Trophoblast cell (in vitro differentiated cells and primary cell): ENCODE measurements around the gene HTT.

Experiments
- DNase-seq, 2 donors: peaks; one replicate each; pipeline ENCODE4 v3.0.0-alpha.2; 2016
- H2AFZ ChIP-seq: 2 replicates; pipeline ENCODE4 v1.6.1; 2013; ENCODE audit warnings: low read length, moderate library complexity, mild to moderate bottlenecking; ENCODE audit not compliant: insufficient read depth, poor library complexity
- H2AK5ac ChIP-seq: 2 replicates; pipeline ENCODE4 v1.6.1; 2013; ENCODE audit warnings: mild to moderate bottlenecking, low read length
- H2BK120ac ChIP-seq: 2 replicates; pipeline ENCODE4 v1.6.1; 2013; ENCODE audit warnings: low read length, mild to moderate bottlenecking, moderate library complexity; ENCODE audit not compliant: insufficient read depth, poor library complexity
- H2BK12ac ChIP-seq: 2 replicates; pipeline ENCODE4 v1.6.1; 2013; ENCODE audit warnings: mild to moderate bottlenecking, low read length, moderate library complexity
- H2BK5ac ChIP-seq: 2 replicates; pipeline ENCODE4 v1.6.1; 2013; ENCODE audit warnings: low read length, low read depth, moderate library complexity, mild to moderate bottlenecking; ENCODE audit not compliant: poor library complexity
- H3K14ac ChIP-seq: 2 replicates; pipeline ENCODE4 v1.6.1; 2013; ENCODE audit warnings: mild to moderate bottlenecking, low read length
- H3K18ac ChIP-seq: 2 replicates; pipeline ENCODE4 v1.6.1; 2013; ENCODE audit warnings: mild to moderate bottlenecking, low read length
- H3K23ac ChIP-seq: 2 replicates; pipeline ENCODE4 v1.6.1; 2013; ENCODE audit warnings: low read length
- H3K27ac ChIP-seq: 2 replicates; pipeline ENCODE4 v1.5.1; 2013; ENCODE audit warnings: low read depth, mild to moderate bottlenecking, inconsistent platforms, low read length, moderate library complexity
- H3K27me3 ChIP-seq: 2 replicates; pipeline ENCODE4 v1.6.1; 2013; ENCODE audit warnings: inconsistent platforms, mild to moderate bottlenecking, low read length, moderate library complexity; ENCODE audit not compliant: insufficient read depth
- H3K36me3 ChIP-seq, 2 experiments: 1 replicate in 1 of 2; 2 replicates in 1 of 2; pipeline ENCODE4 v1.6.1; 2013; ENCODE audit warnings: low read length in 2 of 2, mild to moderate bottlenecking in 2 of 2, moderate library complexity in 1 of 2; ENCODE audit not compliant: insufficient read depth in 2 of 2, control insufficient read depth in 1 of 2
- H3K4ac ChIP-seq: 2 replicates; pipeline ENCODE4 v1.6.1; 2013; ENCODE audit warnings: low read depth, mild to moderate bottlenecking, low read length, moderate library complexity
- H3K4me1 ChIP-seq, 2 experiments: 1 replicate in 1 of 2; 2 replicates in 1 of 2; pipeline ENCODE4 v1.6.1; 2013; ENCODE audit warnings: low read length in 2 of 2, mild to moderate bottlenecking in 2 of 2, moderate library complexity in 1 of 2; ENCODE audit not compliant: insufficient read depth in 2 of 2, control insufficient read depth in 1 of 2
- H3K4me2 ChIP-seq: 2 replicates; pipeline ENCODE4 v1.6.1; 2013; ENCODE audit warnings: inconsistent platforms, mild to moderate bottlenecking, low read length, moderate library complexity
- H3K4me3 ChIP-seq: 2 replicates; pipeline ENCODE4 v1.5.1; 2013; ENCODE audit warnings: mild to moderate bottlenecking, low read depth, low read length, inconsistent platforms
- H3K79me1 ChIP-seq: one replicate; pipeline ENCODE4 v1.6.1; 2013; ENCODE audit warnings: low read length
- H3K79me2 ChIP-seq: 2 replicates; pipeline ENCODE4 v1.6.1; 2013; ENCODE audit warnings: low read length, mild to moderate bottlenecking; ENCODE audit not compliant: control insufficient read depth, insufficient read depth, poor library complexity
- H3K9ac ChIP-seq: 2 replicates; pipeline ENCODE4 v1.6.1; 2013; ENCODE audit warnings: mild to moderate bottlenecking, low read length
- H3K9me3 ChIP-seq: 2 replicates; pipeline ENCODE4 v1.6.1; 2013; ENCODE audit warnings: low read depth, mild to moderate bottlenecking, control low read depth, inconsistent platforms, low read length; ENCODE audit not compliant: insufficient read depth
- H4K12ac ChIP-seq: 2 replicates; pipeline ENCODE4 v1.6.1; 2013; ENCODE audit warnings: low read depth, mild to moderate bottlenecking, low read length, moderate library complexity
- H4K8ac ChIP-seq: 2 replicates; pipeline ENCODE4 v1.6.1; 2013; ENCODE audit warnings: low read depth, mild to moderate bottlenecking, low read length, moderate library complexity
- H4K91ac ChIP-seq: one replicate; pipeline ENCODE4 v1.6.1; 2013; ENCODE audit warnings: low read depth, mild to moderate bottlenecking, low read length, moderate library complexity
- WGBS: extraction: QIAGEN DNeasy Blood & Tissue Kit; methylation state at CpG from one replicate; pipeline ENCODE4 v1.1.7; 2013; ENCODE audit warnings: missing lambda C conversion rate; ENCODE audit not compliant: insufficient read length, insufficient coverage; ENCODE audit errors: extremely low coverage; 5-methylcytosine and 5-hydroxymethylcytosine counted together

Gene HTT

DNA sequence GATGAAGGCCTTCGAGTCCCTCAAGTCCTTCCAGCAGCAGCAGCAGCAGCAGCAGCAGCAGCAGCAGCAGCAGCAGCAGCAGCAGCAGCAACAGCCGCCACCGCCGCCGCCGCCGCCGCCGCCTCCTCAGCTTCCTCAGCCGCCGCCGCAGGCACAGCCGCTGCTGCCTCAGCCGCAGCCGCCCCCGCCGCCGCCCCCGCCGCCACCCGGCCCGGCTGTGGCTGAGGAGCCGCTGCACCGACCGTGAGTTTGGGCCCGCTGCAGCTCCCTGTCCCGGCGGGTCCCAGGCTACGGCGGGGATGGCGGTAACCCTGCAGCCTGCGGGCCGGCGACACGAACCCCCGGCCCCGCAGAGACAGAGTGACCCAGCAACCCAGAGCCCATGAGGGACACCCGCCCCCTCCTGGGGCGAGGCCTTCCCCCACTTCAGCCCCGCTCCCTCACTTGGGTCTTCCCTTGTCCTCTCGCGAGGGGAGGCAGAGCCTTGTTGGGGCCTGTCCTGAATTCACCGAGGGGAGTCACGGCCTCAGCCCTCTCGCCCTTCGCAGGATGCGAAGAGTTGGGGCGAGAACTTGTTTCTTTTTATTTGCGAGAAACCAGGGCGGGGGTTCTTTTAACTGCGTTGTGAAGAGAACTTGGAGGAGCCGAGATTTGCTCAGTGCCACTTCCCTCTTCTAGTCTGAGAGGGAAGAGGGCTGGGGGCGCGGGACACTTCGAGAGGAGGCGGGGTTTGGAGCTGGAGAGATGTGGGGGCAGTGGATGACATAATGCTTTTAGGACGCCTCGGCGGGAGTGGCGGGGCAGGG, 568 bp downstream of the HTT start:
- Histone ChIP-seq H3K27ac (peak overlapping the region; percentile 70), H3K9me3 (peaks cover 2% of the 10 kb centered on the region), H3K9ac (peak overlapping the region; percentile 86), H3K14ac (peak overlapping the region; percentile 73), H3K4me1 (peaks cover 8 to 9% of the 10 kb centered on the region in 2 experiments), H4K8ac (peak overlapping the region; percentile 93), H3K27me3 (no peaks in the 10 kb centered on the region), H2BK120ac (peak overlapping the region; percentile 67), H3K4me3 (peak overlapping the region; percentile 90), H3K4ac (peak overlapping the region; percentile 52), H3K23ac (no peak overlapping the region), H3K79me2 (peaks cover 8% of the 10 kb centered on the region), H4K91ac (peak overlapping the region; percentile 38), H2AFZ (peak overlapping the region; percentile 81), H2AK5ac (no peak overlapping the region), H3K79me1 (peaks cover 7% of the 10 kb centered on the region), H2BK12ac (no peak overlapping the region), H2BK5ac (peak overlapping the region; percentile 87), H4K12ac (peak overlapping the region; percentile 92), H3K36me3 (peaks cover 0 to 2% of the 10 kb centered on the region in 2 experiments), H3K4me2 (peak overlapping the region; percentile 77), H3K18ac (peak overlapping the region; percentile 69)
- peak; percentile 40 to 45 for DNase-seq
- WGBS: no CpG with 5 or more reads among the region's 60 CpGs

GRCh38 chr4:3075652-3075981, 1.1 kb downstream of the HTT start:
- Histone ChIP-seq H3K79me2 (peaks cover 8% of the 10 kb centered on the region), H4K91ac (no peak overlapping the region), H3K4me1 (peaks cover 8 to 9% of the 10 kb centered on the region in 2 experiments), H2AFZ (no peak overlapping the region), H3K9ac (peak overlapping the region; percentile 59), H3K9me3 (peaks cover 2% of the 10 kb centered on the region), H3K4me3 (peak overlapping the region; percentile 10), H4K12ac (no peak overlapping the region), H3K79me1 (peaks cover 7% of the 10 kb centered on the region), H2AK5ac (no peak overlapping the region), H2BK5ac (no peak overlapping the region), H2BK12ac (no peak overlapping the region), H3K4me2 (peak overlapping the region; percentile 70), H3K36me3 (peaks cover 0 to 2% of the 10 kb centered on the region in 2 experiments), H2BK120ac (no peak overlapping the region), H4K8ac (no peak overlapping the region), H3K27ac (no peak overlapping the region), H3K4ac (peak overlapping the region; percentile 29), H3K18ac (no peak overlapping the region), H3K27me3 (no peaks in the 10 kb centered on the region), H3K23ac (no peak overlapping the region), H3K14ac (no peak overlapping the region)
- 100% methylated on average over 1 of the region's 8 CpGs for WGBS
- no peak for DNase-seq

- Histone ChIP-seq H3K27ac (no peak overlapping the region), H3K27me3 (no peaks in the 10 kb centered on the region), H2AFZ (no peak overlapping the region), H3K4me1 (peaks cover 11 to 13% of the 10 kb centered on the region in 2 experiments), H4K12ac (no peak overlapping the region), H3K4me2 (no peak overlapping the region), H3K18ac (no peak overlapping the region), H3K79me1 (peaks cover 7% of the 10 kb centered on the region), H4K91ac (no peak overlapping the region), H3K9ac (no peak overlapping the region), H2BK120ac (no peak overlapping the region), H3K4ac (peak overlapping the region; percentile 90), H4K8ac (no peak overlapping the region), H3K14ac (no peak overlapping the region), H2AK5ac (no peak overlapping the region), H2BK12ac (no peak overlapping the region), H3K79me2 (peaks cover 8% of the 10 kb centered on the region), H3K23ac (no peak overlapping the region), H3K4me3 (no peak overlapping the region), H2BK5ac (no peak overlapping the region), H3K9me3 (no peaks in the 10 kb centered on the region), H3K36me3 (peaks cover 0 to 2% of the 10 kb centered on the region in 2 experiments)
- no CpG with 5 or more reads among the region's 2 CpGs for WGBS
- no peak for DNase-seq
These were observed 3.3 kb downstream of the HTT start for GRCh38 chr4:3077796-3078195.

DNA sequence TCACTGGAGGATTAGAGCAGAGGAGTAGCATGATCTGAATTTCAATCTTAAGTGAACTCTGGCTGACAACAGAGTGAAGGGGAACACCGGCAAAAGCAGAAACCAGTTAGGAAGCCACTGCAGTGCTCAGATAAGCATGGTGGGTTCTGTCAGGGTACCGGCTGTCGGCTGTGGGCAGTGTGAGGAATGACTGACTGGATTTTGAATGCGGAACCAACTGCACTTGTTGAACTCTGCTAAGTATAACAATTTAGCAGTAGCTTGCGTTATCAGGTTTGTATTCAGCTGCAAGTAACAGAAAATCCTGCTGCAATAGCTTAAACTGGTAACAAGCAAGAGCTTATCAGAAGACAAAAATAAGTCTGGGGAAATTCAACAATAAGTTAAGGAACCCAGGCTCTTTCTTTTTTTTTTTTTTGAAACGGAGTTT, 5.2 kb downstream of the HTT start:
- peaks cover under 1% of the 10 kb centered on the region for H3K79me1 ChIP-seq
- no peaks in the 10 kb centered on the region for H3K9me3 ChIP-seq
- no peak for DNase-seq
- H4K8ac ChIP-seq: no peak overlapping the region
- H2AFZ ChIP-seq: no peak overlapping the region
- no peaks in the 10 kb centered on the region for H3K27me3 ChIP-seq
- H2BK5ac ChIP-seq: no peak overlapping the region
- peaks cover 8% of the 10 kb centered on the region for H3K79me2 ChIP-seq
- no peak overlapping the region for H4K91ac ChIP-seq
- no peak overlapping the region for H2BK12ac ChIP-seq
- no peak overlapping the region for H3K18ac ChIP-seq
- H3K4ac ChIP-seq: peak overlapping the region; percentile 77
- H3K23ac ChIP-seq: no peak overlapping the region
- no peak overlapping the region for H3K9ac ChIP-seq
- H2AK5ac ChIP-seq: no peak overlapping the region
- no peak overlapping the region for H3K14ac ChIP-seq
- H4K12ac ChIP-seq: no peak overlapping the region
- H3K4me2 ChIP-seq: no peak overlapping the region
- WGBS: no CpG with 5 or more reads among the region's 6 CpGs
- H3K4me3 ChIP-seq: no peak overlapping the region
- H2BK120ac ChIP-seq: no peak overlapping the region
- H3K27ac ChIP-seq: no peak overlapping the region
- peaks cover 0 to 2% of the 10 kb centered on the region in 2 experiments for H3K36me3 ChIP-seq
- peaks cover 10% of the 10 kb centered on the region in 2 experiments for H3K4me1 ChIP-seq
